CD8-positive, alpha-beta memory T cell (primary cell): Measurements from ENCODE around the gene SEPTIN14. TPM values are rescaled to one million over a fixed set of nuclear protein-coding genes. Genes with fewer than 3 reads are reported as not detected.
A peak's percentile ranks its signal among the peaks of the same experiment; 100 is the strongest.
"Not testable (repeated sequence)": the region's sequence is repeated elsewhere in the genome, so short reads cannot be mapped to it uniquely, and the experiment has no call there.

ENCODE experiments used
- CTCF ChIA-PET: fragments of 350-600 bp; sonication (Branson Sonifier 250); formaldehyde crosslinking; loops from one replicate; lab custom pipeline; 2021; ENCODE audit warnings: antibody characterized with exemption; lab: Charles Lee
- POLR2A ChIA-PET: fragments of 350-600 bp; sonication (Branson Sonifier 250); formaldehyde crosslinking; loops from one replicate; lab custom pipeline; 2021; ENCODE audit warnings: antibody characterized with exemption; lab: Charles Lee
- DNase-seq, 5 donors: peaks; one replicate each; pipeline versions ENCODE4 v3.0.0 to v3.0.0-alpha.2; 2020 to 2022; ENCODE audit warnings: mixed read lengths in 1 of 5
- H3K27ac ChIP-seq: one replicate; pipeline ENCODE4 v1.7.0; 2013; ENCODE audit warnings: low read depth, mild to moderate bottlenecking, low read length, moderate library complexity
- H3K27me3 ChIP-seq: 2 replicates; pipeline ENCODE4 v1.7.0; 2013; ENCODE audit warnings: low read length, mild to moderate bottlenecking; ENCODE audit not compliant: insufficient read depth, poor library complexity, severe bottlenecking
- H3K36me3 ChIP-seq: 2 replicates; pipeline ENCODE4 v1.7.0; 2013; ENCODE audit warnings: mild to moderate bottlenecking, low read length, moderate library complexity; ENCODE audit not compliant: insufficient read depth
- H3K4me1 ChIP-seq: 2 replicates; pipeline ENCODE4 v1.7.0; 2013; ENCODE audit warnings: mild to moderate bottlenecking, low read length, moderate library complexity; ENCODE audit not compliant: insufficient read depth
- H3K4me3 ChIP-seq: 2 replicates; pipeline ENCODE4 v1.7.0; 2013; ENCODE audit warnings: mild to moderate bottlenecking, low read length
- H3K9me3 ChIP-seq: 2 replicates; pipeline ENCODE4 v1.7.0; 2013; ENCODE audit warnings: mild to moderate bottlenecking, low read length
- H3K27ac Mint-ChIP-seq, 8 donors: one replicate each; pipeline ENCODE4 v1.8.0; 2020 to 2021; ENCODE audit warnings: mixed read lengths in 8 of 8, mild to moderate bottlenecking in 6 of 8, inconsistent platforms in 3 of 8, moderate library complexity in 3 of 8
- H3K27me3 Mint-ChIP-seq, 2 donors: one replicate each; pipeline ENCODE4 v1.8.0; 2020 to 2021; ENCODE audit warnings: mixed read lengths in 2 of 2, mild to moderate bottlenecking in 1 of 2, moderate library complexity in 1 of 2
- H3K36me3 Mint-ChIP-seq, 3 donors: one replicate each; pipeline ENCODE4 v1.8.0; 2020 to 2021; ENCODE audit warnings: mixed read lengths in 3 of 3, inconsistent platforms in 1 of 3, mild to moderate bottlenecking in 1 of 3
- H3K4me1 Mint-ChIP-seq, 3 donors: one replicate each; pipeline ENCODE4 v1.8.0; 2020 to 2021; ENCODE audit warnings: mixed read lengths in 3 of 3, inconsistent platforms in 1 of 3, mild to moderate bottlenecking in 1 of 3
- H3K4me3 Mint-ChIP-seq, 7 donors: one replicate each; pipeline ENCODE4 v1.8.0; 2020 to 2021; ENCODE audit warnings: mixed read lengths in 7 of 7, mild to moderate bottlenecking in 6 of 7, moderate library complexity in 4 of 7, inconsistent platforms in 2 of 7
- H3K9me3 Mint-ChIP-seq, 5 donors: one replicate each; pipeline ENCODE4 v1.8.0; 2020 to 2022; ENCODE audit warnings: mixed read lengths in 5 of 5, mild to moderate bottlenecking in 3 of 5, moderate library complexity in 2 of 5, inconsistent platforms in 1 of 5
- polyA plus RNA-seq: library from polyadenylated mRNA; unstranded; fragments of 300-500 nt; fragmentation: Illumina TruSeq; gene quantifications from one replicate; pipeline ENCODE4 v1.2.3, GENCODE V29; 2021
- total RNA-seq, 2 experiments: library from RNA; stranded (reverse); gene quantifications; one replicate each; pipeline ENCODE4 v1.2.3, GENCODE V29; 2021

The SEPTIN14 gene
- total and polyA plus RNA-seq, 3 experiments from 2014 or later = not detected

GRCh38 chr7:55884321-55884720 is 21.8 kb upstream of the SEPTIN14 start:
- ChIA-PET POLR2A (no interaction called here), CTCF (no interaction called here)
- no peak for DNase-seq
- no peaks in the 10 kb centered on the region for H3K9me3 ChIP-seq
- no peaks in the 10 kb centered on the region for H3K36me3 ChIP-seq
- H3K27ac ChIP-seq = no peak overlapping the region
- peaks cover 3% of the 10 kb centered on the region for H3K4me1 ChIP-seq
- Mint-ChIP-seq H3K36me3 (peaks cover 0 to 5% (median 0%) of the 10 kb centered on the region in 3 donors), H3K27ac (peak overlapping the region in 2 of 8 donors; percentile 67 to 79), H3K27me3 (peaks cover 0 to 4% of the 10 kb centered on the region in 2 donors), H3K9me3 (no peaks in the 10 kb centered on the region), H3K4me3 (peak overlapping the region in 1 of 7 donors; percentile 79), H3K4me1 (peaks cover 6 to 12% (median 7%) of the 10 kb centered on the region in 3 donors)
- H3K27me3 ChIP-seq = no peaks in the 10 kb centered on the region
- H3K4me3 ChIP-seq = no peak overlapping the region

- Histone ChIP-seq H3K36me3 (no peaks in the 10 kb centered on the region), H3K9me3 (no peaks in the 10 kb centered on the region), H3K27me3 (no peaks in the 10 kb centered on the region), H3K4me1 (no peaks in the 10 kb centered on the region), H3K4me3 (no peak overlapping the region), H3K27ac (no peak overlapping the region)
- POLR2A ChIA-PET = no interaction called here
- Mint-ChIP-seq H3K9me3 (no peaks in the 10 kb centered on the region), H3K27ac (no peak overlapping the region), H3K4me1 (no peaks in the 10 kb centered on the region), H3K36me3 (no peaks in the 10 kb centered on the region), H3K27me3 (no peaks in the 10 kb centered on the region), H3K4me3 (no peak overlapping the region)
- no peak for DNase-seq
- CTCF ChIA-PET = no interaction called here
These were observed 16.1 kb upstream of the SEPTIN14 start for GRCh38 chr7:55878691-55879090.

- Histone ChIP-seq H3K4me3 (no peak overlapping the region), H3K27ac (no peak overlapping the region), H3K36me3 (no peaks in the 10 kb centered on the region), H3K9me3 (no peaks in the 10 kb centered on the region), H3K4me1 (no peaks in the 10 kb centered on the region), H3K27me3 (no peaks in the 10 kb centered on the region)
- Mint-ChIP-seq H3K36me3 (no peaks in the 10 kb centered on the region), H3K9me3 (no peaks in the 10 kb centered on the region), H3K27me3 (no peaks in the 10 kb centered on the region), H3K4me3 (no peak overlapping the region), H3K4me1 (no peaks in the 10 kb centered on the region), H3K27ac (no peak overlapping the region)
- POLR2A ChIA-PET = no interaction called here
- CTCF ChIA-PET = no interaction called here
- no peak for DNase-seq
These were observed 14.8 kb upstream of the SEPTIN14 start for GRCh38 chr7:55877308-55877707.

- Histone ChIP-seq H3K27me3 (no peaks in the 10 kb centered on the region), H3K36me3 (no peaks in the 10 kb centered on the region), H3K4me3 (no peak overlapping the region), H3K9me3 (no peaks in the 10 kb centered on the region), H3K4me1 (no peaks in the 10 kb centered on the region), H3K27ac (no peak overlapping the region)
- Mint-ChIP-seq H3K9me3 (no peaks in the 10 kb centered on the region), H3K4me1 (no peaks in the 10 kb centered on the region), H3K4me3 (no peak overlapping the region), H3K36me3 (no peaks in the 10 kb centered on the region), H3K27ac (no peak overlapping the region), H3K27me3 (peaks cover 0 to 5% of the 10 kb centered on the region in 2 donors)
- DNase-seq = no peak
- ChIA-PET POLR2A (no interaction called here), CTCF (no interaction called here)
These were observed 11.2 kb upstream of the SEPTIN14 start for GRCh38 chr7:55873765-55874164.

GRCh38 chr7:55871932-55872485 is 9.5 kb upstream of the SEPTIN14 start:
- no peaks in the 10 kb centered on the region for H3K4me1 Mint-ChIP-seq
- DNase-seq = no peak
- H3K27me3 Mint-ChIP-seq = peaks cover 1 to 11% of the 10 kb centered on the region in 2 donors
- no peaks in the 10 kb centered on the region for H3K4me1 ChIP-seq
- no peaks in the 10 kb centered on the region for H3K9me3 ChIP-seq
- H3K9me3 Mint-ChIP-seq = no peaks in the 10 kb centered on the region
- no peaks in the 10 kb centered on the region for H3K36me3 ChIP-seq
- ChIA-PET CTCF (no interaction called here), POLR2A (no interaction called here)
- H3K4me3 ChIP-seq = no peak overlapping the region
- no peak overlapping the region for H3K27ac Mint-ChIP-seq
- H3K4me3 Mint-ChIP-seq = no peak overlapping the region
- no peaks in the 10 kb centered on the region for H3K36me3 Mint-ChIP-seq
- H3K27ac ChIP-seq = no peak overlapping the region
- H3K27me3 ChIP-seq = no peaks in the 10 kb centered on the region

GRCh38 chr7:55868989-55869388 is 6.4 kb upstream of the SEPTIN14 start:
- H3K27me3 ChIP-seq, CTCF ChIA-PET, H3K27ac Mint-ChIP-seq, H3K4me1 Mint-ChIP-seq, H3K9me3 ChIP-seq, H3K9me3 Mint-ChIP-seq, H3K4me3 Mint-ChIP-seq, H3K36me3 Mint-ChIP-seq, POLR2A ChIA-PET, H3K27ac ChIP-seq, H3K36me3 ChIP-seq, DNase-seq, H3K4me3 ChIP-seq, H3K4me1 ChIP-seq: not testable (repeated sequence)
- peaks cover 4 to 11% of the 10 kb centered on the region in 2 donors for H3K27me3 Mint-ChIP-seq

- H3K4me3 Mint-ChIP-seq, CTCF ChIA-PET, H3K27me3 ChIP-seq, DNase-seq, H3K36me3 ChIP-seq, H3K9me3 ChIP-seq, POLR2A ChIA-PET, H3K4me3 ChIP-seq, H3K9me3 Mint-ChIP-seq, H3K4me1 ChIP-seq, H3K4me1 Mint-ChIP-seq, H3K27ac Mint-ChIP-seq, H3K36me3 Mint-ChIP-seq, H3K27me3 Mint-ChIP-seq, H3K27ac ChIP-seq: not testable (repeated sequence)
These were observed 17.4 kb downstream of the SEPTIN14 start for GRCh38 chr7:55845164-55845563.

GRCh38 chr7:55838595-55838994 is 24.0 kb downstream of the SEPTIN14 start:
- Histone ChIP-seq H3K9me3 (no peaks in the 10 kb centered on the region), H3K4me1 (no peaks in the 10 kb centered on the region), H3K4me3 (no peak overlapping the region), H3K36me3 (no peaks in the 10 kb centered on the region), H3K27ac (no peak overlapping the region), H3K27me3 (no peaks in the 10 kb centered on the region)
- POLR2A ChIA-PET = no interaction called here
- peaks cover 1 to 6% of the 10 kb centered on the region in 2 donors for H3K27me3 Mint-ChIP-seq
- DNase-seq = no peak
- H3K36me3 Mint-ChIP-seq = no peaks in the 10 kb centered on the region
- CTCF ChIA-PET = no interaction called here
- no peaks in the 10 kb centered on the region for H3K4me1 Mint-ChIP-seq
- no peak overlapping the region for H3K27ac Mint-ChIP-seq
- H3K9me3 Mint-ChIP-seq = no peaks in the 10 kb centered on the region
- H3K4me3 Mint-ChIP-seq = no peak overlapping the region

- Mint-ChIP-seq H3K36me3 (no peaks in the 10 kb centered on the region), H3K27me3 (peaks cover 6 to 8% of the 10 kb centered on the region in 2 donors), H3K27ac (no peak overlapping the region), H3K4me1 (no peaks in the 10 kb centered on the region), H3K9me3 (peaks cover 11 to 48% (median 38%) of the 10 kb centered on the region in 5 donors), H3K4me3 (no peak overlapping the region)
- Histone ChIP-seq H3K4me3 (no peak overlapping the region), H3K4me1 (no peaks in the 10 kb centered on the region), H3K9me3 (no peaks in the 10 kb centered on the region), H3K27me3 (no peaks in the 10 kb centered on the region), H3K36me3 (no peaks in the 10 kb centered on the region), H3K27ac (no peak overlapping the region)
- ChIA-PET CTCF (no interaction called here), POLR2A (no interaction called here)
- DNase-seq = no peak
These were observed 35.0 kb downstream of the SEPTIN14 start for GRCh38 chr7:55827577-55827976.
